GM19372 (cell line): ENCODE results near the gene NIT1.
A peak's percentile ranks its signal among the peaks of the same experiment; 100 is the strongest.

Experiments
- ATAC-seq: cut with Tn5 transposase; IDR thresholded peaks from one replicate; pipeline ENCODE4 v1.9.1; 2021; ENCODE audit warnings: mild to moderate bottlenecking, low read depth, moderate library complexity; ENCODE audit not compliant: unreplicated experiment

The NIT1 gene

DNA sequence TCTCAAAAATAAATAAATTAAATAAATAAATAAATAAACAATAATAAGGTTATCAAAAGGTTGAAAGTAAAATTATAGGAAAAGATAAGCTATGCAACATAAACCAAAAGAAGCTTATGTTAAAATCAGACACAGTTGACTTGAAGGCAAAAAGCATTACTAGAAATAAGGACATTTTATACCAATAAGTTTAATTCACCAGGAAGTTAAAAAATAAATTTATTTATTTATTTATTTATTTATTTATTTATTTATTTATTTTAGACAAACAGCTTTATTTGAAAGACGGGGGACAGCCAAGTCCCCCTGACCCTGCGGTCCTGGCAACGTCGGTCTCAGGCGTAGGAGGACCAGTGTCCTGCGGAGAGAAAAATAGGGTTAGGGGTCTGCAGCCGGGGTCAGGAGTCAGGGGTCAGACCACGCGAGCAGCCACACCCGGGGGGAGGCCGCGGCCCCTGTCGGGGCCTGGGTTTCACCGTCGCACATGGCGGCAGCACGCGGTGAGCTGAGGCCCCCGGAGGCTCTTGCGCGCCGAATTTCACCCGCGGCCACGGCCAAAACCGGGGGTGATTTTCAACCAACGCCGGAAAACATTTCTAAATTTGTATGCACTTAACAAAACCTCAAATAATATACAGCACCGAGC lies 23.0 kb downstream of the NIT1 start:
- no peak for ATAC-seq

DNA sequence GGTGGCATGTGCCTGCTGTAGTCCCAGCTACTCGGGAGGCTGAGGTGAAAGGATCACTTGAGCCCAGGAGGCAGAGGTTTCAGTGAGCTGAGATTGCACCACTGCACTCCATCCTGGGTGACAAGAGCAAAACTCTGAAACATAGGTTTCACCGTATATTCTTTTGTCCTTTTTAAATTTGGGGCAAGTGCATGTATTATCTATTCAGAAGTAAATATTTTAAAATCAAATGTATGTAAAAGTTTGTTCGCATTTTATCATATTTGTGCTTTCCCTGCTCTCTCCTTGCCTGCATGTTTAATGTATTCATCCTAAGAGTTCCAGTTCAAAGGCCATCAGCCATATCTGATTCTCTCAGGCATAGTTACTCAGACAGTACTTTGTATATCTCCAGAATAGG lies 27.9 kb downstream of the NIT1 start:
- ATAC-seq = no peak

DNA sequence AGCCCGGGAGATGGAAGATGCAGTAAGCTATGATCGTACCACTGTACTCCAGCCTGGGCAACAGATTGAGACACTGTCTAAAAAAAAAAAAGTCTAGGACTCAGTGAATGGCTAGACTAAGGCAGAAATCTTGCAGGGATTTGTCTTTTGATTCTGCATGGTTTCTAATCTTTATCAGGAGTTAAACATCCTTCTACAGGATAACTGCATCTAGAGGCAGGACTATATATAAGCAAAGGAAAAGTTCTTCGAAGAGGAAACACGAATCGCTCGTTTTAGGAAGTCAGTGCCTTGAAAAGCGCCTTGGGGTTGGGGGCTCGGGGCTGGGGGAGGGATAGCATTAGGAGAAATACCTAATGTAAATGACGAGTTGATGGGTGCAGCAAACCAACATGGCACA lies 35.3 kb downstream of the NIT1 start:
- no peak for ATAC-seq

DNA sequence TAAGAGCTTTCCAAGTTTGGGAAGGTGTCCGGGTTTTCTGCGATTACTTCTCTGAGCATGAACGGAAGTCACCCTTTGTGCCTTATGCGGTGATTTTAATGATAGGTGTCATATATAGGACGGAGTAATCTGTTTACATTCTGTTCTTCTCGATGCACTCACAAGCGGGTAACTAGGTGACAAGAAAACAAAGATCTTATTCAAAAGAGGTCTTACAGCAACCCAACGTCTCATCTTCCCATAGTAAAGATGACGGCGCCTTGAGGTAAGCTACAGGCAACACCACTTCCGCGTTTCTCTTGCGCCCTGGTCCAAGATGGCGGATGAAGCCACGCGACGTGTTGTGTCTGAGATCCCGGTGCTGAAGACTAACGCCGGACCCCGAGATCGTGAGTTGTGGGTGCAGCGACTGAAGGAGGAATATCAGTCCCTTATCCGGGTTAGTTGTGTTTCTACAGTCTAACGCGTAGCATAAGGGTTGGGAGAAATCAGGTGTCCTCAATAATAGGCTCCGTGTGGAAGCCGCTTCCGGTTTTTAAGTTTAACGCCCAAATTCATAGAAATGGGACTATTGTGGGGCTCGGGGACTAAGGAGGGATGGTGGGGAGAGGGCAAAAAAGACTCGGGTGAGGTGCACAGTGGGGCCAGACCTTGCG lies 35.9 kb downstream of the NIT1 start, which contains the start of gene UFC1:
UFC1 (plus strand) TSS at position 297 of the 656 bp plus-strand sequence; CDS start at position 317, 20 bp downstream.
- peak; percentile 84 for ATAC-seq

DNA sequence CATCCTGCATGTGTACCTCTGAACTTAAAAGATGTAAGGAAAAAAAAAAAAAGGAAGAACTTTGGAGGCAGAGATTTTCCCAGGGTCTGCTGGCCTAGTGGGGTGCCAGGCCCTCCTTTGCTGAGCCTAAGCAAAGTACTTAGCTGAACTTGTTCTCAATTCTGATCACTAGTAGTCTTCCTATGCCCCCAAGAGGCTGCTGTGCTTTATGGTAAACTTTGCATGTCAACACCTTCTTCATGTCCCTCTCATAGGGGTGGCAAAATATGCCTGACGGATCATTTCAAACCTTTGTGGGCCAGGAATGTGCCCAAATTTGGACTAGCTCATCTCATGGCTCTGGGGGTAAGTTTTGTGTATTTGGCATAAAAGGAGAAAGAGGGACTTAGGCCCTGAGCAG lies 40.0 kb downstream of the NIT1 start:
- no peak for ATAC-seq

DNA sequence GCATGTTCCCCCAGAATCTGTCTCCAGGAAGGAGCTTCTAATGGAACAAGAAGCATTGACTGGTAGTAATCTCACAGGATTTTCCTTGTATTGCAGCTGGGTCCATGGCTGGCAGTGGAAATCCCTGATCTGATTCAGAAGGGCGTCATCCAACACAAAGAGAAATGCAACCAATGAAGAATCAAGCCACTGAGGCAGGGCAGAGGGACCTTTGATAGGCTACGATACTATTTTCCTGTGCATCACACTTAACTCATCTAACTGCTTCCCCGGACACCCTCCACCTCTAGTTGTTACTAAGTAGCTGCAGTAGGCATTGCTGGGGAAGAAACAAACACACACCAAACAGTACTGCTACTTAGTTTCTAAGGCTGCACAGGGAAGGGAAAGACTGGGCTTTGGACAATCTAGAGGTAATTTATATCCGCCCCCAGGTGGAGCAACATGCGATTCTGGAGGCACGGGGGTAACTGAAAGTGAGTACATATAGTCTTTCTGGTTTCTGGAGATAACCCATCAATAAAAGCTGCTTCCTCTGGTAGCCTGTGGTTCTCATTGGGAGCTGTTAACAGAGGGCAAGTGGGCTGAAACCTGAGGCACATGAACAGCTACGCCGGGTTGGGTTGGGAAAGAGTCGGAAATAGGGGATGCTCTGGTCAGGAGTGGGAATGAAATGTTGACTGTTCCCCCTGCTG lies 40.6 kb downstream of the NIT1 start:
- ATAC-seq = no peak

DNA sequence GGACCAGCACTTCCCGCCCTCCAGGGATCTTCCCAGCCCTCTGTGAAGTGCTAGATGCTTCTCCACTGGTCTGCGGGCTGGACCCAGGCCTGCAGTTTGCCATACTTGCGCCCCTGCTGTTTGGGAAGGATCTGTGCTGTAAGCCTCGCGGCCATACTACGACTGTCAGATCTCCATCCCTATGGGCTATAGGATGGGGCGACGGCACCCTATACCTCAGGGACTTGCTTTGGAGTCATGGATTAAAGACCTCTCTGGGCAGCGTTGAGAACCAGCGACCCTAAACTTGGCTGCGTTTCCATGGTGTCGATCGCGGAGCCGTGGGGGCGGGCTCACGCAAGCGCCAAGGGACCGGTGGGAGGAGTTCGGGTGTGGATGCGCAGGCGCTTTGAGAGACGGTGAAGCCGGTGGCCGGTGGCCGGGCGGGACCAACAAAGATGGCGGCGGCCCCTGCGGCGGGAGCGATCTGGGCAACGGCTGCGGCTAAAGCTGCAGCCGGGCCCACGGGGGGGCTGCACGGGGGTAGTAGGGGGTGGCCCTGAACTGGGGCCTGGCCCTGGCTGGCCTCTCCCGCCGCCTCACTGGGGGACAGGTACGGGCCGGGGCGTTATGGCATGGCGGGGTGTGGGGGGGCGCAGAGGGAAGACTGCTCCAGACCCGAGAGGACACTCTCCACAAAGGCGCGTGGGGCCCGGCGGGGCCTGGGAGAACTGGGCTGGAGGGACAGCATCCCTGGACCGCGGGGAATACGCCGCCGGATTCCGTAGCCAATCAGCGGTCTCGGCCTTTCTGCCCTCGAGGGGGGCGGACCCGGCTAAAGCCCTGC lies 41.4 kb downstream of the NIT1 start, which contains the start of gene USP21:
USP21 (plus strand) TSS at position 414 of the 826 bp plus-strand sequence. CDS start 1,141 bp downstream, outside the sequence.
- ATAC-seq = peak; percentile 87

DNA sequence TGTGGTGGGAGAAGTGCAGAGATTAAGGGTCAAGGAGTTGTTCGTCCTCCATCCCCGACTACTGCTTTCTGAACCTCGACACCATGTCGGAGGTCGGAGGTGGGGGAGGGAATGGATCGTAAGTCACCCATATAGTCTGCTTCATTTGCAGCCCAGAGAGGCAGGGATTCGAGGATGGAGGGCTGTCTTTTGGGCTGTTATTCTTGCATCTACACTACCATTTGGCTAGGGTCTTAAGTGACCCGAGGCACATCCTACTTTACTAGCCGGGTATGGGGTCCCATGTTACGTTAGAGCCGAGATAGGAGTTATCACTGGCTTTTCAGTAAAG lies 42.0 kb downstream of the NIT1 start:
- no peak for ATAC-seq

DNA sequence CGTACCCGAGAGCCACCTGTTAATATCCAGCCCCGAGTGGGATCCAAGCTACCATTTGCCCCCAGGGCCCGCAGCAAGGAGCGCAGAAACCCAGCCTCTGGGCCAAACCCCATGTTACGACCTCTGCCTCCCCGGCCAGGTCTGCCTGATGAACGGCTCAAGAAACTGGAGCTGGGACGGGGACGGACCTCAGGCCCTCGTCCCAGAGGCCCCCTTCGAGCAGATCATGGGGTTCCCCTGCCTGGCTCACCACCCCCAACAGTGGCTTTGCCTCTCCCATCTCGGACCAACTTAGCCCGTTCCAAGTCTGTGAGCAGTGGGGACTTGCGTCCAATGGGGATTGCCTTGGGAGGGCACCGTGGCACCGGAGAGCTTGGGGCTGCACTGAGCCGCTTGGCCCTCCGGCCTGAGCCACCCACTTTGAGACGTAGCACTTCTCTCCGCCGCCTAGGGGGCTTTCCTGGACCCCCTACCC lies 42.8 kb downstream of the NIT1 start:
- no peak for ATAC-seq

DNA sequence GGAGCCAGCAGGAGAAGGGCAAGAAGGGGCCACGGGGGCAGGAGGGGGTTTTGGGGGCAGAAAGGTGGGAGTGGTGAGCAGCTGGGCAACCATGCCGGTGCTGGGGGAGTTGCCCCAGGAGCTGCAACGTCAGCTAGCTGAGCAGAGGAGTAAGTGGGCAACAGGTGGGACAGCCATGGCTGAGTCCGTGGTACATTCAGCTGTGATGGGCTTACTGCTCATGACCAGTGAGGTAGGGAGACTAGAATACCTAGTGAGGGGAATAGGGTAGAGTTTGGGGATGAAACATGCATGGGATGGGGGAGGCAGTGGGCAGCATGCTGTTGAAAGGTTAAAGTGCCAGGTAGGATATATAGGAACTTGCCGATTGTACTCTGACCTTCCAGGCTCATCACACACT lies 43.7 kb downstream of the NIT1 start:
- no peak for ATAC-seq

DNA sequence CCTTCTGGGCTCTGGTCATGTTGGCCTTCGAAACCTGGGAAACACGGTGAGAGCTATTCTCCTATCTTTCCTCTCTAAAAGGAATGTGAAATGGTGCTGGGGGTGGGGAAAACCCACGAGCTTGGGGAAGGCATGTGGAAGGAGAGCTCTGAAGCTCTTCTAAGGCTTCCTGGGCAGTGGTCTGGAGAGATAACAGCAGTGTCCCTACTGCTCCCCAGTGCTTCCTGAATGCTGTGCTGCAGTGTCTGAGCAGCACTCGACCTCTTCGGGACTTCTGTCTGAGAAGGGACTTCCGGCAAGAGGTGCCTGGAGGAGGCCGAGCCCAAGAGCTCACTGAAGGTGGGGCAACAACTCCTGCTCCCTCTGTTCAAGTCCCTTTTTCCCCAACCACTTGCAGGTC lies 44.1 kb downstream of the NIT1 start:
- ATAC-seq = no peak

DNA sequence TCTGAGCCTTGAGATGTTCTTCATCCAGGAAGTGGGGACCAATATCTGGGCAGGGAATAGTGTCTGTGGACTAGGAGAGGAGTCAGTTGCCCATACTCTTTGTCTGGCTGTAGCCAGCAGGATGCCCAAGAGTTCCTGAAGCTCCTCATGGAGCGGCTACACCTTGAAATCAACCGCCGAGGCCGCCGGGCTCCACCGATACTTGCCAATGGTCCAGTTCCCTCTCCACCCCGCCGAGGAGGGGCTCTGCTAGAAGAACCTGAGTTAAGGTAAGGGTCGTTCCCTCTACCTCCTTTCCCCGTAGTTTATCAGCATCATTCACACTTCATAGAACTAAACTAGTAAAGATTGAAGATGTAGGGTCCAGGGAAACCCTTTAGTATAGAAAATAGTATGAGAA lies 44.9 kb downstream of the NIT1 start:
- no peak for ATAC-seq

DNA sequence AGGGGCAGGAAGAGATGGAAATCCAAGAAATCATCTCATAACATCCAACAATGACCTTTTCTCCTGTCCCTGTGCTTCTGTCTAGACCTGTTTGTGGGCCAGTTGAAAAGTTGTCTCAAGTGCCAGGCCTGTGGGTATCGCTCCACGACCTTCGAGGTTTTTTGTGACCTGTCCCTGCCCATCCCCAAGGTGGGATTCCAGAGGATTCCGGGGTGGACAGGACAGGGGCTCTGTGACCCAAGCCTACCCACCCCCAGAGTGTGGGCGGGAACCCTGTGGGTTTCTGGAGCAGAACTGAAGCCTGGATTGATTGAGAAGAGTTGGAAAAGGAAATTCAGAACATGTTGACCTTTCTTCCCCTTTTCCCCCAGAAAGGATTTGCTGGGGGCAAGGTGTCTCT lies 45.9 kb downstream of the NIT1 start:
- ATAC-seq = no peak

DNA sequence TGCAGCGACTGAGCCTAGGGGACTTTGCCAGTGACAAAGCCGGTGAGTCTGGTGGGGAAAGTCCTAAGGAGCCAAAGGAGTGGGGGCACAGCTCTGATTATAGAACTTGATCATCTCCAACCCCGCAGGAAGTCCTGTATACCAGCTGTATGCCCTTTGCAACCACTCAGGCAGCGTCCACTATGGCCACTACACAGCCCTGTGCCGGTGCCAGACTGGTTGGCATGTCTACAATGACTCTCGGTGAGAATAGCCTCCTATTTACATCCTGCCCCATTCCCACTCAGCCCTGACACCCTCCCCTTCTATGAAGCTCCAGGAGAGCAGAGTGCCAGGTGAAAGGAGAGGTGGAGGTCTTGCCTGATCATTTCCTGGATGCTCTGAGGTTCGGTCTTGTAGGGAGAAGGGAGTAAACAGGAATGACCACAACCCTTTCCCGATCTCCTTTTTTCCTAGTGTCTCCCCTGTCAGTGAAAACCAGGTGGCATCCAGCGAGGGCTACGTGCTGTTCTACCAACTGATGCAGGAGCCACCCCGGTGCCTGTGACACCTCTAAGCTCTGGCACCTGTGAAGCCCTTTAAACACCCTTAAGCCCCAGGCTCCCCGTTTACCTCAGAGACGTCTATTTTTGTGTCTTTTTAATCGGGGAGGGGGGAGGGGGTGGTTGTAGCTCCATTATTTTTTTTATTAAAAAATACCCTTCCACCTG lies 47.2 kb downstream of the NIT1 start:
- no peak for ATAC-seq

DNA sequence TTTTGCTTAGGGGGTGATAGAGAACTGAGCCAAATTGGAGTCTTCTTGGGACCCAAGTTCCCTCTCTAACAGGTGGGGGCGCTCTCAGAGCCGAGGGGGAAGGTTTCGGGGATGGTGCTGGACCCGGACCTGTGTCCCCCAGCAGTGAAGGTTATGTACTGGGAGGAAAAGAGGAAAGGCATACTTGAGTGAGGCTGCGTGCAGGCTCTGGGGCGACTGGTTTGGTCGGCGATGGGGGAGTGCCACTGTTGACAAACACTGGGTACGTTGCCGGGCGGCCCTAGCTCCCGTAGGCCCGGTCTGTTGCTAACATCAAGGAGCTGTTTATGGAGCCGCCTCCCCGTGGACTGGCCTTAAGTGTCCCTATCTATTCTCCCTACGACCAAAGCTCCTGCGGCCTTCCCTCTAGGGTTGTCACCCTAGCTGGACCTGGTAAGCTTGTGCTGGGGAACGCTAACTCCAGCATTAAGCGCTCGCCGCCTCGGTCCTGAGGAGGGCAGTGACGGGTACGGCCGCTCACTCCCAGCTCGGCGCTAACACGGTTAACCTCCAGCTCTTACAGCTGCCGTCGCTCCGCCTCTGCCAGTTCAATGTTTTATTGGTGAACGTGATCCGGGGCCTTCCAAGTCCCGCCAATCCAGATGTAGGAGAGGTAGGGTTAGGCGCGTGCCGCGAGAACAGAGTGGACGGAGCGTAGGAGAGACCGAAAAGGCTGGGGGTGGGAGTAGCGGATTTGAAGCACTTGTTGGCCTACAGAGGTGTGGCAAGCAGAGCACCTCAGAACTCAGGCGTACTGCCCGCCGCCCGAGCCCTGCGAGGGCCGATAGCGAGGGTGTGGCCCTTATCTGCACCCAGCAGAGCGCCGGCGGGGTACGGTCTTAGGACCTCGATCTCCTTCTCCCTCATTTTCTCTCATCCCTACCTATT lies 48.1 kb downstream of the NIT1 start, which contains the start of gene PPOX:
PPOX (plus strand) TSS at position 685 of the 927 bp plus-strand sequence. CDS start 422 bp downstream, outside the sequence.
- peak; percentile 89 for ATAC-seq

DNA sequence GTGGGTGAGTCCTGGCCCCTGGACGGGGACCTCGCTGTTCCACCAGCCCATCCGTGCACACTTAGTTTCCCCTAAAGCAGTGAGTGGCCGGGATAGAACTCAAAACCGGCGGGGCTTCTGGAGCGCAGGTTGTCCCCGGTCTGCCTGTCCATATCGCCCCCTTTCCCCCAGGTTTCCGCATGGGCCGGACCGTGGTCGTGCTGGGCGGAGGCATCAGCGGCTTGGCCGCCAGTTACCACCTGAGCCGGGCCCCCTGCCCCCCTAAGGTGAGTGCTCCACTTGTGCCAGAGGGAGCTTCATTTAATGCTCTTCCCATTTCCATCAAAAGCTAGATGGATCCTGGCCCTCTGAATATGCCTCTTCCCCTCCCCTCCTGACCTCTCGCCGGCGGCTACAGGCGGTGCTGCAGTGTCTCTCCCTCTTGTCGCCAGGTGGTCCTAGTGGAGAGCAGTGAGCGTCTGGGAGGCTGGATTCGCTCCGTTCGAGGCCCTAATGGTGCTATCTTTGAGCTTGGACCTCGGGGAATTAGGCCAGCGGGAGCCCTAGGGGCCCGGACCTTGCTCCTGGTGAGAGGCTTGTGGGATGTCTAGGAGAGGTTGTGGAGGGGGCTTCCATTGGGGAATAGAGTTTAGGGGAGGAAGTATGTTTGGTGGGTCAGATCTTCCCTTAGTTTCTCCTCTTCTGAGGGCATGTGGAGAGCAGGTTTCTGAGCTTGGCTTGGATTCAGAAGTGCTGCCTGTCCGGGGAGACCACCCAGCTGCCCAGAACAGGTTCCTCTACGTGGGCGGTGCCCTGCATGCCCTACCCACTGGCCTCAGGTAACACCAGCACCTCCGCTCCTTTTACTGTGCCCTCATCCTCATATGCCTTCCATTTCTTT lies 49.0 kb downstream of the NIT1 start:
- ATAC-seq = no peak

DNA sequence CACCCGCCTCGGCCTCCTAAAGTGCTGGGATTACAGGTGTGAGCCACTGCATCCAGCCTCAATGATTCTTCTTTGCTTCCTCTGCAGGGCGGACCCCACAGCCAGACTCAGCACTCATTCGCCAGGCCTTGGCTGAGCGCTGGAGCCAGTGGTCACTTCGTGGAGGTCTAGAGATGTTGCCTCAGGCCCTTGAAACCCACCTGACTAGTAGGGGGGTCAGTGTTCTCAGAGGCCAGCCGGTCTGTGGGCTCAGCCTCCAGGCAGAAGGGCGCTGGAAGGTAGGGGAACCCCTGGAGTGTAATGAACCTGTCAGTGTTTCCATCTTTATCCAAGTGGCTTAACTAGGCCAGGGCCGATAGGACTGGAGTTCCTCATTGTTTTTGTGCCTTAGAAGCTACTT lies 51.0 kb downstream of the NIT1 start:
- no peak for ATAC-seq
